Right lobe of liver (tissue), 6 donors: Measurements from ENCODE around the gene BCO1. TPM values are rescaled to one million over a fixed set of nuclear protein-coding genes. Genes with fewer than 3 reads are reported as not detected.

Experiments used
- ATAC-seq, 4 donors: fragments of 200-7000 bp; cut with Tn5 transposase; one replicate each; pipeline ENCODE4 v1.9.1; 2020; ENCODE audit warnings: mild to moderate bottlenecking in 4 of 4, moderate library complexity in 4 of 4
- DNase-seq, 3 donors: peaks; one replicate each; pipeline ENCODE4 v3.0.0-alpha.2; 2020
- H3K27ac ChIP-seq, 3 donors: fragments of 200-600 bp; one replicate each; pipeline ENCODE4 v1.8.0; 2022
- H3K27me3 ChIP-seq, 2 donors: fragments of 200-600 bp; one replicate each; pipeline ENCODE4 v1.8.0; 2022
- H3K36me3 ChIP-seq, 4 donors: fragments of 200-600 bp; sonication (generic) in 1 of 4; one replicate each; pipeline versions ENCODE4 v1.5.1 to v1.8.0; 2017 to 2022; ENCODE audit warnings: control low read depth in 1 of 4
- H3K4me1 ChIP-seq, 4 donors: fragments of 200-600 bp; sonication (generic) in 1 of 4; one replicate each; pipeline versions ENCODE4 v1.5.1 to v1.8.0; 2017 to 2022; ENCODE audit warnings: control low read depth in 1 of 4
- H3K4me3 ChIP-seq, 3 donors: fragments of 200-600 bp; one replicate each; pipeline ENCODE4 v1.8.0; 2022
- H3K9me3 ChIP-seq, 4 donors: fragments of 200-600 bp; sonication (generic) in 1 of 4; one replicate each; pipeline versions ENCODE4 v1.5.1 to v1.8.0; 2017 to 2022; ENCODE audit warnings: control low read depth in 1 of 4
- POLR2A ChIP-seq: fragments of 450-650 bp; IDR thresholded peaks from one replicate; pipeline ENCODE4 v1.6.1; 2017; ENCODE audit warnings: antibody characterized with exemption, mild to moderate bottlenecking
- WGBS: methylation state at CpG from one replicate; pipeline ENCODE4 v1.1.6; 2018; ENCODE audit warnings: low coverage, low lambda C conversion rate; ENCODE audit not compliant: insufficient coverage; ENCODE audit errors: missing lambda C conversion rate; 5-methylcytosine and 5-hydroxymethylcytosine counted together
- intact Hi-C, 2 donors: fragments of 100-400 bp; cut with DNase I; formaldehyde crosslinking; loops; one replicate each; pipeline versions ENCODE4 v1.11.2 to v1.14.1; 2022
- total RNA-seq, 6 experiments: library from RNA; depleted of rRNA in 2 of 6; stranded (reverse); fragments of >200 nt in 2 of 6; fragmentation: NEBNext Ultra II Directional in 3 of 6; extraction: Animal tissue kit (Norgen Biotek cat#: 25700) in 3 of 6; gene quantifications; one replicate each; pipeline versions ENCODE4 v1.1.0 to v1.2.4, GENCODE V29; 2016 to 2023
- TF ChIP-seq, protein P1 (sequence below), 4 donors: fragments of 200-600 bp in 3 of 4; fragments of 450-650 bp in 1 of 4; IDR thresholded peaks; one replicate each; pipeline versions ENCODE4 v1.5.1 to v1.8.0; 2016 to 2022; ENCODE audit warnings: antibody characterized with exemption in 4 of 4, mild to moderate bottlenecking in 2 of 4
- donor health status: DM: no; HTN: yes; CAD: no.
- donor health status: DM: no; HTN: no; CAD: no.
- donor health status: DM: no; HTN: no; CAD: no.
- donor health status: DM: no; HTN: yes; CAD: no.
- donor health status: DM: no; HTN: yes; CAD: no.

BCO1 gene
- total RNA-seq, 6 experiments from 2014 or later, result 0.11 to 0.55 (median 0.31) TPM; not detected in 1

DNA sequence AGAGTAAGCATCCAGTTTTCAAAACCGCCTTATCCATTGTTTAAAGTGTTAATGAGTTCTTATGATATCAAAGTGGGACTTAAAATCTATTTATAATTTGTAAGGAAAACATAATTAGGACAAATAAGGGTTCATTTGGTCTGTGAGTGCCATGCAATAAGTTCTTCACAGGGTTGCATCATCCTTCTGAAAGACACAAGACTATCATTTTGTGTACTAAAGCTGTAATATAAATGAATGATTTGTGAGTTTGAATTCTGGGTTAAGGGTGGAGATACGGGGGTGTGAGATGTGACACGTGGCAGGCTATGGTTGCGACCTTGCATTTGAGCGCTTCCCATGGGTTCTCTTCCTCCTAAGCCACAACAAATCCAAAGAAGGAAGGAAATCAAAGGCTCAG is 83.0 kb downstream of the BCO1 start:
- no peak overlapping the region for H3K4me3 ChIP-seq
- no peak for ATAC-seq
- no peaks in the 10 kb centered on the region for H3K27me3 ChIP-seq
- WGBS, result 79% methylated on average over 5 of the region's 5 CpGs
- TF ChIP-seq POLR2A, result no peak
- TF ChIP-seq, protein P1, sequence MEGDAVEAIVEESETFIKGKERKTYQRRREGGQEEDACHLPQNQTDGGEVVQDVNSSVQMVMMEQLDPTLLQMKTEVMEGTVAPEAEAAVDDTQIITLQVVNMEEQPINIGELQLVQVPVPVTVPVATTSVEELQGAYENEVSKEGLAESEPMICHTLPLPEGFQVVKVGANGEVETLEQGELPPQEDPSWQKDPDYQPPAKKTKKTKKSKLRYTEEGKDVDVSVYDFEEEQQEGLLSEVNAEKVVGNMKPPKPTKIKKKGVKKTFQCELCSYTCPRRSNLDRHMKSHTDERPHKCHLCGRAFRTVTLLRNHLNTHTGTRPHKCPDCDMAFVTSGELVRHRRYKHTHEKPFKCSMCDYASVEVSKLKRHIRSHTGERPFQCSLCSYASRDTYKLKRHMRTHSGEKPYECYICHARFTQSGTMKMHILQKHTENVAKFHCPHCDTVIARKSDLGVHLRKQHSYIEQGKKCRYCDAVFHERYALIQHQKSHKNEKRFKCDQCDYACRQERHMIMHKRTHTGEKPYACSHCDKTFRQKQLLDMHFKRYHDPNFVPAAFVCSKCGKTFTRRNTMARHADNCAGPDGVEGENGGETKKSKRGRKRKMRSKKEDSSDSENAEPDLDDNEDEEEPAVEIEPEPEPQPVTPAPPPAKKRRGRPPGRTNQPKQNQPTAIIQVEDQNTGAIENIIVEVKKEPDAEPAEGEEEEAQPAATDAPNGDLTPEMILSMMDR (IDR thresholded peaks at IDR 0.05), result no peak
- no peaks in the 10 kb centered on the region for H3K36me3 ChIP-seq
- no peaks in the 10 kb centered on the region for H3K9me3 ChIP-seq
- DNase-seq, result no peak
- no peak overlapping the region for H3K27ac ChIP-seq
- H3K4me1 ChIP-seq, result peaks cover 0 to under 1% (median under 1%) of the 10 kb centered on the region in 4 donors
- intact Hi-C loops, result no loop called here

DNA sequence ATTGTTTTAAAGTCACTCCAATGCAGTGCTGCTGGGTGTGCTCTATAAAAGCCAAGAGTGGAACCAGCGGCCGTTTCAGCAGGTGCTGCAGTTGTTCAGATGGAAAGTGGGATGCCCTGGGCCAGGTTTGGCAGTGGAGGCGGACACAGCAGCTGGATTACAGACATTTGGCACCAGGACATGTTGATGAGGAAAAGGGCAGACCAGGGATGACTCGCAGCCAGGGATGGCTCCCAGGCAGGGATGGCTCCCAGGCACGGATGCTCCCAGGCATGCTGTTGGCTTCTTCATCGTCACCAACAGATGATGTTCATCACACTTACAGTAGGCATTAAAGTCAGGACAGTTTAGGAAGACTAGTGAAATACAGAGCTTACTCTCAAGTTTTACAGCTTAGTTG is 86.3 kb downstream of the BCO1 start:
- Histone ChIP-seq H3K4me3 (no peak overlapping the region), H3K36me3 (no peaks in the 10 kb centered on the region), H3K27me3 (no peaks in the 10 kb centered on the region), H3K9me3 (no peaks in the 10 kb centered on the region), H3K4me1 (no peaks in the 10 kb centered on the region), H3K27ac (no peak overlapping the region)
- ATAC-seq (no peak), DNase-seq (no peak)
- WGBS, result no CpG with 5 or more reads among the region's 6 CpGs
- intact Hi-C loops, result no loop called here
- TF ChIP-seq, protein P1 (IDR thresholded peaks at IDR 0.05), result no peak

DNA sequence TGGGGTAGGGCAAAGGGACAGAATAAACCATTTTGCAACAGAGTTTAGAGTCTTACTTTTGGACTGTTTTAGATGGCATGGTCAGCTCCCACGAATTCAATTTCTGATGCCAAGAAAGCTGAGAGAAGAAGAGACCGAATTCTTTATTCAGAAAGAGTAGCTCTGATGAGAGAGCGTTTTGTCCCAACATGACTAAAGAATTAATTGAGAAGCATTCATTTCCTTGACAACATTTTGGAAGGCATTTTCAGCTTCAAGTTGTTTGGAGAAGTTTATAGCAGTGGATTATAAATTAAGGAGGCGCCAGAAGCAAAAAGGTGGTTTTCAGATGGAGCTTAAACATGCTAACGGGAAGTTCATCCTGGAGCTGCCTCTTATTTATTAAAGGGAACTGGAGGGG is 88.5 kb downstream of the BCO1 start:
- Histone ChIP-seq H3K4me1 (no peaks in the 10 kb centered on the region), H3K27ac (no peak overlapping the region), H3K27me3 (no peaks in the 10 kb centered on the region), H3K36me3 (no peaks in the 10 kb centered on the region), H3K9me3 (no peaks in the 10 kb centered on the region), H3K4me3 (no peak overlapping the region)
- ATAC-seq (no peak), DNase-seq (no peak)
- intact Hi-C loops, result no loop called here
- no peak for TF ChIP-seq POLR2A
- 96% methylated on average over 4 of the region's 5 CpGs for WGBS

DNA sequence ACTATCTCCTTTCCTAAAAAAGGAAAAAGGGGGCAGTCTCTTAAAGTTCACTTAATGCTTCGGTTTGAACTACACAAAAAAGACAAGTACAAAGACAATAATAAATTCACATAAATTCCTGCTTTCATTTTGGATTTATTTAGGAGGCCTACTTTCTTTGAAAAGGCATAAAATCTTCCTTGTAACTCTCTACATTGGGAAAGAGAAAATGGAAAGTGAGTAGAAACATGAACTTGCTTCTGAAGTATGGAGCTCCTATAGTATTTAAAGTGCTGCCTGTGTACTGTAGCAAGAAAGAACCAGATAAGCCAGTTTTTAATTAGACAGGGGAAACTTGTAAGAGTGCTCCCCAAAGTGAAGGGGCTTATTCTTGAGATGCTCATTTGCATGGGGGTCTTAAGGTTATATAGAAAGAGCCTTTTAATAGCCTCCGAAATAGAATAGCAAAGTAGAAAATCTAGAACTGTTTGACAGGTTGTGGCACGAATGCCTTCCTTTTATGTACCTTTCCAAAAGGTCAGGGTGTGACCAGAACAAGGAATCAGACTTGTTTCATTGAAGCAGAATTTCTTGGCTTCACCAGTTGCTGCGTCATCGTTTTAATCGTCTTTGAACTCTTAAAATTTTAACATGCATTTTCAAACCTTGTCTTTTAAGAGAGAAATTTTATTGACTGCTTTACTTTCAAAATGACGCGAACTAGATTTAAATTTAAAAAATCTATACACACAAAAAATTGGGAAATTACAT is 89.1 kb downstream of the BCO1 start:
- ATAC-seq (no peak), DNase-seq (no peak)
- H3K27ac ChIP-seq, result no peak overlapping the region
- no peak overlapping the region for H3K4me3 ChIP-seq
- no peaks in the 10 kb centered on the region for H3K9me3 ChIP-seq
- H3K36me3 ChIP-seq, result no peaks in the 10 kb centered on the region
- no peak for TF ChIP-seq POLR2A
- TF ChIP-seq, protein P1 (IDR thresholded peaks at IDR 0.05), result no peak
- intact Hi-C loops, result no loop called here
- no peaks in the 10 kb centered on the region for H3K27me3 ChIP-seq
- no peaks in the 10 kb centered on the region for H3K4me1 ChIP-seq
- 66% methylated on average over 8 of the region's 8 CpGs for WGBS

DNA sequence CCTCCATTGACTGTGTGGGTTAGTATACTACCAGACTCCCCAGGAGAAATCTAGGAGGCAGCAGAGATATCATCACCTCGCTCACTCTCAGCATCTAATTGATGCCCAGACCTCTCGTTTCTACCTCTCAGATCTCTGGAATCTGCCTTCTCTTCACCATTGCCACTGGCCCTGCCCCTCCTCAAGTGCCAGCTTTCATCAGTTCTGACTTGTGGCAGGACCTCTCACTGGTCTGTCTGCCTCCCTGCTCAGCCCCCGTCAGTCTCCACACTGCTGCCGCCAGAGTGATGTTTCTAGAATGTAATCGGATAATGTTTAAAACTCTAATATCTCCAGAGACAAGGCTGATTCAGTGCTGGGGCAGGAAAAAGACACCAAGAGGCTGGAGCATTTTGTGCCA is 91.5 kb downstream of the BCO1 start:
- intact Hi-C loops, result no loop called here
- 70% methylated on average over 4 of the region's 5 CpGs for WGBS
- Histone ChIP-seq H3K36me3 (no peaks in the 10 kb centered on the region), H3K27ac (no peak overlapping the region), H3K27me3 (no peaks in the 10 kb centered on the region), H3K4me1 (no peaks in the 10 kb centered on the region), H3K4me3 (no peak overlapping the region), H3K9me3 (no peaks in the 10 kb centered on the region)
- no peak for DNase-seq
- no peak for TF ChIP-seq POLR2A
- TF ChIP-seq, protein P1 (IDR thresholded peaks at IDR 0.05), result no peak
- no peak for ATAC-seq
